Measurements from ENCODE around the gene MRPS16.

The MRPS16 gene

DNA sequence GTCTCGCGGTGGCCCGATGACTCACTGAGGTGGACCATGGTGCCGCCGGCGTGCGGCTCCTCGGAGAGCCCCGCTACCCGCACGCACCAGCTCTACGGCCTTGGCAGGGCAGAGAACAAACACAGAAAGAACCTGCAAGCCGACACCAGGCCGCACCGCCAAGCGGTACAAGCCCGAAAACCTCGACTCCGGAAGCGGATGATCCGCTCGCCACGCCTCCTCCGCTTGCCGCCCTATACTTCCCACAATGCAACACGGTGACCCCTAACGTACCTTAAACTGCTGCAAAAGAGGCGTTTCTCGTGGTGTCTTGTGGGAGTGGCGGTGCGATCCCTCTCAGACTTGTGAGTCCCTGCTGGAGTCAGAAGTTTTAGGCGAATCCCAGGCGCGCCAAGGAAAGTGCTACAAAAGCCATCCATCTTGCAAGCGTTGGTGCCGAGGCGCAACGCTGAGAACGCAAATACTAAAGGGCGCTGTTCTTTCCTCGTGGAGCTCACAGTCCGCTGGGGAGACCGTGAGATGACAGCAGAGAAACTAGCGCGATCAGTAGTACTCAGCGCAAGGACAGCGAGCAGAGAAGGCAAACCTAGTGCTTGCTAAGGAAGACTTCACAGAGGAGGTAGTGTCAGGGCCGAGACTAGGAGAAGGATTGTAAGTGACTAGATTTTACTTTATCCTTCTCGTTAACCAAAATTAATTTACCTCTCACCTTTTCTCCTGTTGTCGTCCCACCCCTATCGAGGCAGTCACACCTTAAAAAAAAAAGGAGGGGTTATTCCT is at the start of gene MRPS16:
MRPS16 (minus strand) TSS at position 200 of the 780 bp plus-strand sequence; CDS start at position 38, 162 bp downstream.
- no peaks in the 10 kb centered on the region for H3K27me3 ChIP-seq (replicated peaks; ENCODE audit: control insufficient read depth, insufficient read depth, low read length)
- DNase-seq (ENCODE audit: extremely low read depth, insufficient read length): peak; percentile 92
- no peaks in the 10 kb centered on the region; the same call in 1 of the 2 replicates for H3K36me3 ChIP-seq (ENCODE audit: control insufficient read depth, insufficient read depth, low read length)
- H3K4me3 ChIP-seq (replicated peaks; ENCODE audit: low read depth, low read length): peak within 1 kb of the TSS; percentile 88
- TF ChIP-seq CTCF (IDR thresholded peaks at IDR 0.05; ENCODE audit: insufficient read depth, low read length, poor library complexity, severe bottlenecking): no peak

GRCh38 chr10:73296946-73297345 is 44.5 kb upstream of the MRPS16 start:
- H3K36me3 ChIP-seq (ENCODE audit: control insufficient read depth, insufficient read depth, low read length): no peaks in the 10 kb centered on the region
- DNase-seq (ENCODE audit: extremely low read depth, insufficient read length): no peak
- H3K27me3 ChIP-seq (replicated peaks; ENCODE audit: control insufficient read depth, insufficient read depth, low read length): no peaks in the 10 kb centered on the region
- no peak for TF ChIP-seq CTCF (IDR thresholded peaks at IDR 0.05; ENCODE audit: insufficient read depth, low read length, poor library complexity, severe bottlenecking)
- no peak overlapping the region for H3K4me3 ChIP-seq (replicated peaks; ENCODE audit: low read depth, low read length)

DNA sequence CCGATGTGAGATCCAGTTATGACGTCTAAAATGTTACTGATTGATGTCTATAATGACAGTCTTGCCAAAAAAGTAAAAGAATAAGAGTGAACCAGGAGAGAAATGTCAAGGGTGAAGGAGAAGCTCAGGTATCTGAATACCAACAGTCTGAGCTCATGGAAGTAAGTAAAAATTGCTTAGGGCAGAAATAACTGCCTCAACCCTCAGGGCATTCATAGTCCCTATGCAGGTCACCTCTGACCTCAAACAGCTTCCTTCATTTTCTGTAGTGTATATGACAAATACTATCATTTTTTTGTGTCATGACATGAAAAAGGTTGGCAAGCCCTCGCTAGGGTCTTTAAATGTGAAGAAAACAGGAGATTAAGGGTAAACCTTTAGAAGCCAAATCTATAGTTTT is 41.0 kb upstream of the MRPS16 start:
- no peaks in the 10 kb centered on the region for H3K36me3 ChIP-seq (ENCODE audit: control insufficient read depth, insufficient read depth, low read length)
- H3K27me3 ChIP-seq (replicated peaks; ENCODE audit: control insufficient read depth, insufficient read depth, low read length): no peaks in the 10 kb centered on the region
- no peak overlapping the region for H3K4me3 ChIP-seq (replicated peaks; ENCODE audit: low read depth, low read length)
- TF ChIP-seq CTCF (IDR thresholded peaks at IDR 0.05; ENCODE audit: insufficient read depth, low read length, poor library complexity, severe bottlenecking): no peak
- no peak for DNase-seq (ENCODE audit: extremely low read depth, insufficient read length)

GRCh38 chr10:73289958-73290357 is 37.5 kb upstream of the MRPS16 start:
- DNase-seq (ENCODE audit: extremely low read depth, insufficient read length): no peak
- Histone ChIP-seq H3K27me3 (replicated peaks; ENCODE audit: control insufficient read depth, insufficient read depth, low read length) (no peaks in the 10 kb centered on the region), H3K4me3 (replicated peaks; ENCODE audit: low read depth, low read length) (no peak overlapping the region), H3K36me3 (ENCODE audit: control insufficient read depth, insufficient read depth, low read length) (no peaks in the 10 kb centered on the region)
- no peak for TF ChIP-seq CTCF (IDR thresholded peaks at IDR 0.05; ENCODE audit: insufficient read depth, low read length, poor library complexity, severe bottlenecking)

- TF ChIP-seq CTCF (IDR thresholded peaks at IDR 0.05; ENCODE audit: insufficient read depth, low read length, poor library complexity, severe bottlenecking): no peak
- DNase-seq (ENCODE audit: extremely low read depth, insufficient read length): no peak
Observed at GRCh38 chr10:73287441-73287840, 35.0 kb upstream of the MRPS16 start.

More at GRCh38 chr10:73287441-73287840, 35.0 kb upstream of the MRPS16 start:
- no peaks in the 10 kb centered on the region for H3K27me3 ChIP-seq (replicated peaks; ENCODE audit: control insufficient read depth, insufficient read depth, low read length)
- no peaks in the 10 kb centered on the region for H3K36me3 ChIP-seq (ENCODE audit: control insufficient read depth, insufficient read depth, low read length)
- no peak overlapping the region for H3K4me3 ChIP-seq (replicated peaks; ENCODE audit: low read depth, low read length)

Measured in GM06990 (cell line).